PFSK-1 (cell line): ENCODE data around the gene STPG4.

Experiments
- FOXP2 ChIP-seq: optimal IDR thresholded peaks from 2 replicates; pipeline ENCODE3; 2011; ENCODE audit warnings: borderline replicate concordance, control low read depth, inconsistent platforms; ENCODE audit not compliant: insufficient read depth; ENCODE audit errors: extremely low read length, extremely low read depth
- POLR2AphosphoS5 ChIP-seq: IDR thresholded peaks from 2 replicates; pipeline ENCODE4 v1.6.1; 2012; ENCODE audit warnings: low read depth, mild to moderate bottlenecking, control low read depth, low read length, moderate library complexity
- SIN3A ChIP-seq: IDR thresholded peaks from 2 replicates; pipeline ENCODE4 v1.6.1; 2012; ENCODE audit warnings: mild to moderate bottlenecking, low read length, moderate library complexity, borderline replicate concordance; ENCODE audit not compliant: insufficient read depth
- TAF1 ChIP-seq: IDR thresholded peaks from 2 replicates; pipeline ENCODE4 v1.6.1; 2012; ENCODE audit warnings: low read length, control low read depth, borderline replicate concordance; ENCODE audit not compliant: insufficient read depth
- TF ChIP-seq, protein P1 (sequence below), 2 experiments: IDR thresholded peaks; 2 replicates each; pipeline versions ENCODE4 v1.6.1 to v1.8.0; 2011 to 2012; ENCODE audit warnings: low read depth in 2 of 2, low read length in 2 of 2, control low read depth in 1 of 2, inconsistent platforms in 1 of 2, mild to moderate bottlenecking in 1 of 2, moderate library complexity in 1 of 2; ENCODE audit not compliant: insufficient read depth in 1 of 2

STPG4 gene

GRCh38 chr2:47057687-47058002 is 97.5 kb downstream of the STPG4 start:
- TF ChIP-seq TAF1 = no peak
- no peak for TF ChIP-seq FOXP2
- no peak for TF ChIP-seq POLR2AphosphoS5
- TF ChIP-seq, protein P1, sequence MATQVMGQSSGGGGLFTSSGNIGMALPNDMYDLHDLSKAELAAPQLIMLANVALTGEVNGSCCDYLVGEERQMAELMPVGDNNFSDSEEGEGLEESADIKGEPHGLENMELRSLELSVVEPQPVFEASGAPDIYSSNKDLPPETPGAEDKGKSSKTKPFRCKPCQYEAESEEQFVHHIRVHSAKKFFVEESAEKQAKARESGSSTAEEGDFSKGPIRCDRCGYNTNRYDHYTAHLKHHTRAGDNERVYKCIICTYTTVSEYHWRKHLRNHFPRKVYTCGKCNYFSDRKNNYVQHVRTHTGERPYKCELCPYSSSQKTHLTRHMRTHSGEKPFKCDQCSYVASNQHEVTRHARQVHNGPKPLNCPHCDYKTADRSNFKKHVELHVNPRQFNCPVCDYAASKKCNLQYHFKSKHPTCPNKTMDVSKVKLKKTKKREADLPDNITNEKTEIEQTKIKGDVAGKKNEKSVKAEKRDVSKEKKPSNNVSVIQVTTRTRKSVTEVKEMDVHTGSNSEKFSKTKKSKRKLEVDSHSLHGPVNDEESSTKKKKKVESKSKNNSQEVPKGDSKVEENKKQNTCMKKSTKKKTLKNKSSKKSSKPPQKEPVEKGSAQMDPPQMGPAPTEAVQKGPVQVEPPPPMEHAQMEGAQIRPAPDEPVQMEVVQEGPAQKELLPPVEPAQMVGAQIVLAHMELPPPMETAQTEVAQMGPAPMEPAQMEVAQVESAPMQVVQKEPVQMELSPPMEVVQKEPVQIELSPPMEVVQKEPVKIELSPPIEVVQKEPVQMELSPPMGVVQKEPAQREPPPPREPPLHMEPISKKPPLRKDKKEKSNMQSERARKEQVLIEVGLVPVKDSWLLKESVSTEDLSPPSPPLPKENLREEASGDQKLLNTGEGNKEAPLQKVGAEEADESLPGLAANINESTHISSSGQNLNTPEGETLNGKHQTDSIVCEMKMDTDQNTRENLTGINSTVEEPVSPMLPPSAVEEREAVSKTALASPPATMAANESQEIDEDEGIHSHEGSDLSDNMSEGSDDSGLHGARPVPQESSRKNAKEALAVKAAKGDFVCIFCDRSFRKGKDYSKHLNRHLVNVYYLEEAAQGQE (IDR thresholded peaks at IDR 0.05; ENCODE audit: insufficient read depth in 1 of 2, low read depth in 2 of 2, low read length in 2 of 2) = no peak
- no peak for TF ChIP-seq SIN3A

DNA sequence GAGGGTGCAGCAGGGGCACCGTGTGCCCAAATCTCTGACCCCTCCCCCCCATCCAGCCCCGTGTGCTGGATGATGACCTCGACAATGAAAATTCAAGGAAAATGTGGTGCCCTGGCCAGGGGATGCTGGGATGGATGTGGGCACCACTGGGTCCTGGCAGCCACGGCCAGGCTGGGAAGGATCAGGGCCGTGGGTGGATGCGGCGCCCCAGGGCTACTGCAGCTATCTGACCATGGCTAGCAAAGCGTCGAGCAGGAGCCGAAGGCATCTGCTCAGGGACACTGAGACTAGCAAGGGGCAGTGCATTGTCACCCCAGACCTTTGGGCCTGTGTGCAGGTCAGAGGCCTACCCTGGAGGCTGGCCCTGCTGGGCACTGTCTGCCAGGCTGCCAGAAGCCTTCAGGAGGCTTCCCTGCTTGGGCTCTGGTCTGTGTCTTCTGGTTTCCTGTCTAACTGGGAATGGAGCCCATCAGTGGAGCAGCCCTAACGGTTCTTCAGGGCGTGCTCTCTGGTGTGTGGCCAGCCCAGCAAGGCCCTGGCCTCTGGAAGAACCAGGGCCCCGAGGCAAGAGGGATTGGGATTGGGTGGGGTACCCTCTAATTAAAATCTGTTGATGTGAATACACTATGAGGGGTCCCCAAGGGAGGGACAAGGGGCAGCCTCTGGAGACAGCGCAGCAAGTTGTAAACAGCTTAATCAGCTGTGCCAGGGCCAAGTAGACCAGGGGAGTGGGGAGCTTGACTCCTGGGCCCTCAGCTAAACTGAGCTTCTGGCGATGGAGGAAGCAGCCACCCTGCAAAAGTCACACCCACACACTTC is 98.0 kb downstream of the STPG4 start:
- TF ChIP-seq, protein P1 (IDR thresholded peaks at IDR 0.05; ENCODE audit: insufficient read depth in 1 of 2, low read depth in 2 of 2, low read length in 2 of 2) = no peak
- TF ChIP-seq FOXP2 (no peak), TAF1 (no peak), SIN3A (no peak), POLR2AphosphoS5 (no peak)

GRCh38 chr2:47056374-47056773 is 98.7 kb downstream of the STPG4 start:
- TF ChIP-seq SIN3A (no peak), TAF1 (no peak), POLR2AphosphoS5 (no peak), FOXP2 (no peak)
- TF ChIP-seq, protein P1 (IDR thresholded peaks at IDR 0.05; ENCODE audit: insufficient read depth in 1 of 2, low read depth in 2 of 2, low read length in 2 of 2) = no peak

DNA sequence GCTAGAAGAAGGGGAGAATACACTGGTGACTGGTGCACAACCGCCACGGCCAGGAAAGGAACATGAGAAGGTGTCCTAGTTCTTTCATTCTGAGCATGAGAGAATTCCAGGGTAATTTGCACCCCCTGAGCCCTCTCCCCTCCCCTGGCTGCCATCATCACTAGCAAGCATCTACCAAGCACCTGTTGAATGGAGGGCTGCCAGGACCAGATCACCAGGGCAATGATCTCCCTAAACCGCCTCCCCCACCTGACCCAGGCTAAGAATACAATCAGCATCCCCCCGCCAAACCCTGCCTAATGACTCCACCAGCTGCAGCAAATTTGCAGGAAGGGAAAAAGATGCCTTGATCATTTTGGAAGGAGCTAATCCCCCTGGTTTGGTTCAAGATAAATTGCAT is 100.2 kb downstream of the STPG4 start:
- TF ChIP-seq FOXP2 (no peak), SIN3A (no peak), TAF1 (no peak), POLR2AphosphoS5 (no peak)
- TF ChIP-seq, protein P1 (IDR thresholded peaks at IDR 0.05; ENCODE audit: insufficient read depth in 1 of 2, low read depth in 2 of 2, low read length in 2 of 2) = no peak
